Activated T-cell treated with anti-CD3 and anti-CD28 coated beads, Interleukin-2, amount 50 U/mL, for 4 hours (primary cell): Measurements from ENCODE around the gene RUNX3. TPM values are rescaled to one million over a fixed set of nuclear protein-coding genes. Genes with fewer than 3 reads are reported as not detected.
"Not testable (repeated sequence)": the region's sequence is repeated elsewhere in the genome, so short reads cannot be mapped to it uniquely, and the experiment has no call there.

Source experiments
- ATAC-seq, 2 donors: fragments of 200-7000 bp; cut with Tn5 transposase; one replicate each; pipeline ENCODE4 v1.10.0; 2021
- DNase-seq: peaks from one replicate; pipeline ENCODE4 v3.0.0-alpha.2; 2020
- H3K27me3 Mint-ChIP-seq: one replicate; pipeline ENCODE4 v1.8.0; 2021; ENCODE audit warnings: low read depth, mixed read lengths
- H3K36me3 Mint-ChIP-seq: one replicate; pipeline ENCODE4 v1.8.0; 2022; ENCODE audit warnings: mixed read lengths; ENCODE audit not compliant: insufficient read depth
- H3K4me1 Mint-ChIP-seq: one replicate; pipeline ENCODE4 v1.8.0; 2021; ENCODE audit warnings: low read depth, mixed read lengths
- H3K4me3 Mint-ChIP-seq: one replicate; pipeline ENCODE4 v1.8.0; 2021; ENCODE audit warnings: mild to moderate bottlenecking, moderate library complexity, mixed read lengths
- H3K9me3 Mint-ChIP-seq: one replicate; pipeline ENCODE4 v1.8.0; 2021; ENCODE audit warnings: mixed read lengths
- total RNA-seq, 3 donors: library from RNA; stranded (reverse); gene quantifications; one replicate each; pipeline ENCODE4 v1.2.1, GENCODE V29; 2021

RUNX3 gene
- total RNA-seq, 3 donors from 2014 or later = 236 to 264 (median 258) TPM

GRCh38 chr1:24894002-24894401 is 36.1 kb downstream of the RUNX3 start:
- ATAC-seq = no peak
- no peak for DNase-seq
- no peaks in the 10 kb centered on the region for H3K27me3 Mint-ChIP-seq
- H3K4me3 Mint-ChIP-seq = no peak overlapping the region
- H3K9me3 Mint-ChIP-seq = peaks cover 12% of the 10 kb centered on the region
- peaks cover 10% of the 10 kb centered on the region for H3K36me3 Mint-ChIP-seq
- peaks cover 11% of the 10 kb centered on the region for H3K4me1 Mint-ChIP-seq

DNA sequence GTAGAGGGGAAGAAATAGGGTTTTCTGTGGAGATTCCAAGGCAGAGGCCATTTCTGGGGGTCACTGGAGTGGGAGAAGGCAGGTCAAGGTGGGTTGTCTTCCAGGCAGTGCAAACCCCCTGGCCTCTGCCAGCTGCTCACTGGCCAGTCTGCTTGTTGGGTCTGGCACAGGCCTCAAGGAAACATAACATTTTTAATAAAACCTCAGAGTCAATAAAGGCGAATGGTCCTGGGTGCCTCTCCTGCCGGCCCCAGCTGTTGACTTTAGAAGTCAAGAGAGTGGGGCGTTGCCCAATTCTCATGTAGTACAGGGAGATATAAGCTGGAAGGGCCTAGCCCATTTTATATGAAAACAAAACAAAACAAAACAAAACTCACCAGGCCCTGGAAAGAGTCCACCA is 36.6 kb downstream of the RUNX3 start:
- H3K4me3 Mint-ChIP-seq = no peak overlapping the region
- ATAC-seq (no peak), DNase-seq (no peak)
- H3K9me3 Mint-ChIP-seq = peaks cover 12% of the 10 kb centered on the region
- H3K36me3 Mint-ChIP-seq = peaks cover 10% of the 10 kb centered on the region
- peaks cover 7% of the 10 kb centered on the region for H3K4me1 Mint-ChIP-seq
- H3K27me3 Mint-ChIP-seq = no peaks in the 10 kb centered on the region

DNA sequence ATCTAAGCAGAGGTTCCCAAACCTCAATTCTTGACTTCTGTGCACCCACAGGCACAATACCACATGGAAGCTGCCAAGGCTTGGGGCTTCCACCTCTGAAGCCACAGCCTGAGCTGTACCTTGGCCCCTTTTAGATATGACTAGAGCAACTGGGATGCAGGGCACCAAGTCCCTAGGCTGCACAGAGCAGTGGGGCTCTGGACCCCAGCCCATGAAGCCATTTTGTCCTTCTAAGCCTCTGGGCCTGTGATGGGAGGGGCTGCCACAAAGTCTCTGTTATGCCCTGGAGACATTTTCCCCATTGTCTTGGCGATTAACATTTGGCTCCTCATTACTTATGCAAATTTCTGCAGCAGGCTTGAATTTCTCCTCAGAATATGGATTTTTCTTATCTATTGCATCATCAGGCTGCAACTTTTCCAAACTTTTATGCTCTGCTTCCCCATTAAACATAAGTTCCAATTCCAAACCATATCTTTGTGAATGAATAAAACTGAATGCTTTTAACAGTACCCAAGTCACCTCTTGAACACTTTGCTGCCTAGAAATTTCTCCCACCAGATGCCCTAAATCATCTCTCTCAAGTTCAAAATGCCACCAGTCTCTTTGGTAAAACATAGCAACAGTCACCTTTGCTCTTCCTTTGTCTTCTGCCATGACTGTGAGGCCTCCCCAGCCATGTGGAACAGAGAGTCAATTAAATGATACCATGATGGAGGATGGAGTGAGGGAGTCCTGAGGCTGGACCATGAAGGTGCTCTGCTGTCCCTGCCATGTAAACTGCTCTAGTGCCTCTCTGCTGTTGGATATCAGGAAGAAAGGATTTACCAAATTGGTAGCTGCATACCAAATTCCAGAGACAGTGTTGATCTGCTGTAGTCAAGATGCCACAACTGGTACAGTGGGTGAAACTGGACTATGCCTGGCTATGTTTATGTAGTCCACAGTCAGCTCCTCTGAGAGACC is 37.6 kb downstream of the RUNX3 start:
- peaks cover 3% of the 10 kb centered on the region for H3K4me1 Mint-ChIP-seq
- ATAC-seq (no peak), DNase-seq (no peak)
- H3K9me3 Mint-ChIP-seq = peaks cover 12% of the 10 kb centered on the region
- no peaks in the 10 kb centered on the region for H3K27me3 Mint-ChIP-seq
- H3K36me3 Mint-ChIP-seq = peaks cover 10% of the 10 kb centered on the region
- no peak overlapping the region for H3K4me3 Mint-ChIP-seq

DNA sequence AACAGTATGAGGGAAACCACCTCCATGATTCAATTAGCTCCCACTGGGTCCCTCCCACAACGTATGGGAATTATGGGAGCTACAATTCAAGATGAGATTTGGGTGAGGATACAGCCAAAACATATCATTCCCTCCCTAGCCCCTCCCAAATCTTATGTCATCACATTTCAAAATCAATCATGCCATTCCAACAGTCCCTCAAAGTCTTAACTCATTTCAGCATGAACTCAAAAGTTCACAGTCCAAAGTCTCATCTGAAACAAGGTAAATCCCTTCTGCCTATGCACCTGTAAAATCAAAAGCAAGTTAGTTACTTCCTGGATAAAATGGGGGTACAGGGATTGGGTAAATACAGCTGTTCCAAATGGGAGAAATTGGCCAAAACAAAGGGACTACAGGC is 38.7 kb downstream of the RUNX3 start:
- H3K27me3 Mint-ChIP-seq, H3K4me1 Mint-ChIP-seq, H3K4me3 Mint-ChIP-seq, DNase-seq, H3K36me3 Mint-ChIP-seq, ATAC-seq: not testable (repeated sequence)
- peaks cover 12% of the 10 kb centered on the region for H3K9me3 Mint-ChIP-seq

DNA sequence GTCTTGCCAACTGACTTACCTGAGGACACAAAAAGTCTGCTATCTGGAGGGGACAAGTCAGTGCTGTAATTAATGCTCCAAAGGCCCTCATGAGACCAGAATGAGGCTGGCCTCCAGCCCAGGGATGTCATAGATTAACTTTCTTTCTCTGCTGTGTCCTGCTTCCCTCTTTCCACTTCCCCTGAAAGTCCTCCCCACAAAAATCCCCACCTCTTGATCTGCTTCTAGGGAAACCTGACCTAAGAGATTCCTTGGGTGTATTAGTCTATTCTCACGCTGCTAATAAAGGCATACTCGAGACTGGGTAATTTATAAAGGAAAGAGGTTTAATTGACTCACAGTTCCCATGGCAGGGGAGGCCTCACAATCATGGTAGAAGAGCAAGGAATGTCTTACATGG is 39.2 kb downstream of the RUNX3 start:
- ATAC-seq = no peak
- H3K27me3 Mint-ChIP-seq = no peaks in the 10 kb centered on the region

GRCh38 chr1:24888971-24889676 is 41.0 kb downstream of the RUNX3 start:
- ATAC-seq = no peak
- no peaks in the 10 kb centered on the region for H3K27me3 Mint-ChIP-seq

More for the DNA sequence above, 39.2 kb downstream of the RUNX3 start:
- H3K9me3 Mint-ChIP-seq = peaks cover 12% of the 10 kb centered on the region
- no peak for DNase-seq
- peaks cover 10% of the 10 kb centered on the region for H3K36me3 Mint-ChIP-seq
- no peak overlapping the region for H3K4me3 Mint-ChIP-seq
- no peaks in the 10 kb centered on the region for H3K4me1 Mint-ChIP-seq

GRCh38 chr1:24888061-24888970 is 41.8 kb downstream of the RUNX3 start:
- no peak for ATAC-seq

More at GRCh38 chr1:24888971-24889676, 41.0 kb downstream of the RUNX3 start:
- Mint-ChIP-seq H3K4me1 (no peaks in the 10 kb centered on the region), H3K36me3 (peaks cover 10% of the 10 kb centered on the region), H3K9me3 (peaks cover 20% of the 10 kb centered on the region), H3K4me3 (no peak overlapping the region)
- DNase-seq = no peak

DNA sequence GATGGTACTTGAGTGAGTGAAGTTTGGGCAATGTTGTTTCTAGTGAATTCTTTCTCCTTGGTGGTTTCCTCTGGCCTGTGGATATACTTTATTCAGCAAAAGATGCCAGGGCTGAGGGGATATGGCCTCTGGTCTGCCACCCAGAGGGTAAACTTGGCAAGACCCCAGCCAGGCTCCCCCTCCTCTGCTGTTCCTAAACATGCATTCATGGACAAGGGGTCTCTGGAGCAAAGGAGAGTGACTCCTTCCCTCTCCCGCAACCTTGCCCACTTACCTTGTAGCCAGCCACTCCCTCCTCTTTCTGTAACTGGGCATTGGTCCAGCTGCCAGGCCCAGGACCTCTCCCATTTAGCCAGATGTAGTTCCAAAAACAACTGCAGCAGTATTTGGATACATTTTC is 43.8 kb downstream of the RUNX3 start:
- H3K27me3 Mint-ChIP-seq = peaks cover 2% of the 10 kb centered on the region
- H3K36me3 Mint-ChIP-seq = no peaks in the 10 kb centered on the region
- H3K4me1 Mint-ChIP-seq = no peaks in the 10 kb centered on the region
- ATAC-seq = no peak
- peaks cover 20% of the 10 kb centered on the region for H3K9me3 Mint-ChIP-seq
- DNase-seq = no peak
- H3K4me3 Mint-ChIP-seq = no peak overlapping the region

More at GRCh38 chr1:24888061-24888970, 41.8 kb downstream of the RUNX3 start:
- Mint-ChIP-seq H3K4me3 (no peak overlapping the region), H3K4me1 (no peaks in the 10 kb centered on the region), H3K36me3 (peaks cover 10% of the 10 kb centered on the region), H3K27me3 (no peaks in the 10 kb centered on the region), H3K9me3 (peaks cover 28% of the 10 kb centered on the region)
- DNase-seq = no peak

DNA sequence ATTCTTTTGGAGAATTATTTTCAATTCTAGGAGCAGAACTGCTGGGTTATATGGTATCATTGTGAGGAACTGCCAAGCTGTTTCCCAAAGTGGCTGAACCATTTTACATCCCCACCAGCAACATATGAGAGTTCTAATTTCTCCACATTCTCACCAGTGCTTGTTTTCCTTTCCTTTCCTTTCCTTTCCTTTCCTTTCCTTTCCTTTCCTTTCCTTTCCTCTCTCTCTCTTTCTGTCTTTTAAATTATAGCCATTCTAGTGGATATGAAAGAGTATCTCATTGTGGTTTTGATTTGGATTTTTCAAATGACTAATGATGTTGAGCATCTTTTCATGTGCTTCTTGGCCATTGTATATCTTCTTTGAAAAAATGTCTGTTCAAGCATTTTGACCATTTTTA is 45.3 kb downstream of the RUNX3 start:
- peaks cover 23% of the 10 kb centered on the region for H3K9me3 Mint-ChIP-seq

DNA sequence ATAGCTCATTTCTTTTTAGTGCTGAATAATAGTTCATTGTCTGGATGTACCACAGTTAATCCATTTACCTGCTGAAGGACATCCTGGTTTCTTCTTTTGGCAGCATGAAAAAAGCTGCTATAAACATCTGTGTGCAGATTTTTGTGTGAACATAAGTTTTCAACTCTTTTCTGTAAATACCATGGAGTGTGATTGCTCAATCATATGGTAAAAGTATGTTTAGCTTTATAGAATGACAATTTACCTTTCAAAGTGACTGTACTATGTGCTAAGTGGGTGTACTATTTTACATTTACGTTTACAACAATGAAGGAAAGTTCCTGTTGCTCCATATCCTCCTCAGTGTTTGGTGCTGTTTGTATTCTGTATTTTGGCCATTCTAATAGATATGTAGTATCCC is 49.0 kb downstream of the RUNX3 start:
- ATAC-seq (no peak), DNase-seq (no peak)
- peaks cover 4% of the 10 kb centered on the region for H3K27me3 Mint-ChIP-seq
- H3K4me1 Mint-ChIP-seq = no peaks in the 10 kb centered on the region
- H3K4me3 Mint-ChIP-seq = no peak overlapping the region
- no peaks in the 10 kb centered on the region for H3K36me3 Mint-ChIP-seq
- peaks cover 23% of the 10 kb centered on the region for H3K9me3 Mint-ChIP-seq

More for the DNA sequence above, 45.3 kb downstream of the RUNX3 start:
- ATAC-seq = no peak
- H3K27me3 Mint-ChIP-seq = peaks cover 2% of the 10 kb centered on the region
- no peak overlapping the region for H3K4me3 Mint-ChIP-seq
- H3K4me1 Mint-ChIP-seq = no peaks in the 10 kb centered on the region
- DNase-seq = no peak
- no peaks in the 10 kb centered on the region for H3K36me3 Mint-ChIP-seq

DNA sequence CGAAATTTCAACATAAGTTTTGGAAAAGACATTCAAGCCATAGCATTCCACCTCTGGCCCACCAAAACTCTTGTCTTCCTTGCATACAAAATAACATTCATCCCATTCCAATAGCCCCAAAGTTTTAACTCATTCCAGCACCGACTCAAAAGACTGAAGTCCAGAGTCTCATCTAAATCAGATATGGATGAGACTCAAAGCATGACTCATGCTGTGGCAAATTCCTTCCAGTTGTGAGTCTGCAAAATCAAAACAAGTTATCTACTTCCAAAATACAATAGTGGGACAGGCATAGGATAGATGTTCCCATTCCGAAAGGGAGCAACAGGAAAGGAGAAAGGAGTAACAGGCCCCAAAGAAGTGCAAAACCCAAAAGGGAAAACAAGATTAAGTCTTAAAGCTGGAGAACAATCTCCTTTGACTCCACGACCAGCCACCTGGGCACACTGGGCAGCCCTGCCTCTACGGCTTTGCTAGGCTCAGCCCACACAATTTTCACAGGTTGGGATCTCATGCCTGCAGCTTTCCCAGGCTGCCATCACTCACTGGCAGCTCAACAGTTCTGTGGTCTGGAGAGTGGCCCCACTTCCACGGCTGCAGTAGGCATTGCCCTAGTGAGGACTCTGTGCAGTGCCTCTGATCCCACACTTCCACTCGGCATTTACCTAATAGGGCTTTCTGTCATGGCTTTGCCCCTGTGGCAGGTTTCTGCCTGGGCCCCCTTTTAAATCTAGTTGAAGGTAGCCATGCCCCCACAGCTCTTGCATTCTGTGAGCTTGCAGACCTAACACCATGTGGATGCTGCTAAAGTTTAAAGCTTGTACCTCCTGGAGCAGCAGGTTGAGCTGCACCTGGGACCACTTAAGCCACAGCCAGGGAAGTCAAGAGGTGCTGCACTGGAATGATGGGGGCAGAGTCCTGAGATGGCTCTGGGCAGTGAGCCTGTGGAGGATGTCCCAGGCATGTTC is 51.0 kb downstream of the RUNX3 start:
- ATAC-seq (no peak), DNase-seq (no peak)
- Mint-ChIP-seq H3K4me1 (no peaks in the 10 kb centered on the region), H3K27me3 (peaks cover 4% of the 10 kb centered on the region), H3K4me3 (no peak overlapping the region), H3K36me3 (no peaks in the 10 kb centered on the region), H3K9me3 (peaks cover 14% of the 10 kb centered on the region)

GRCh38 chr1:24878045-24878444 is 52.0 kb downstream of the RUNX3 start:
- H3K4me1 Mint-ChIP-seq = no peaks in the 10 kb centered on the region
- peaks cover 4% of the 10 kb centered on the region for H3K9me3 Mint-ChIP-seq
- no peak for ATAC-seq
- no peak for DNase-seq
- H3K36me3 Mint-ChIP-seq = no peaks in the 10 kb centered on the region
- H3K4me3 Mint-ChIP-seq = no peak overlapping the region
- H3K27me3 Mint-ChIP-seq = peaks cover 2% of the 10 kb centered on the region

GRCh38 chr1:24875991-24876506 is 54.0 kb downstream of the RUNX3 start:
- Mint-ChIP-seq H3K9me3 (peaks cover 3% of the 10 kb centered on the region), H3K27me3 (peaks cover 1% of the 10 kb centered on the region), H3K4me1 (peaks cover 3% of the 10 kb centered on the region), H3K4me3 (no peak overlapping the region), H3K36me3 (no peaks in the 10 kb centered on the region)
- no peak for DNase-seq
- ATAC-seq = no peak
